Measurements from ENCODE around the gene KHDRBS2.

Gene KHDRBS2

DNA sequence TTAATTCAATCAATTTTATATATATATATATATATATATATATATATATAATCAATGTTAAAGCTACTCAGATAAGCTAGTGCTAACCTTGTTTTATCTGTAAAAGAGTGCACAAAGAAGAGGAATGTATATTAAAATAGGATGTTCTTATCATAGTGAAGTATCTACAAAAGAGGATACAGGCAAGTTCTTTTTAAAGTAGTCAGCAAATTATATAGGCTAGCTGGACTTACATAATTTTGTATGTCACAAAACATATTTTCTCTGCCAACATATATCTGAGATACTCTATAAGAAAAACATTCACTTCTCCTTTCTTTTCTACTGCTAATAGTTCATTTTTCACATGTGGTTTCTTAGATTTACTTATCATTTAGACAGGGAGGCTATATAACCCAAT, 39.9 kb downstream of the KHDRBS2 start:
- Histone ChIP-seq H2BK120ac (ENCODE audit: low read depth, low read length) (no peak overlapping the region), H3K9me3 (replicated peaks in 1 of 2; ENCODE audit: control insufficient read depth in 2 of 2, insufficient read depth in 1 of 2, low read depth in 1 of 2, low read length in 2 of 2) (no peaks in the 10 kb centered on the region), H4K8ac (ENCODE audit: low read depth, low read length) (no peak overlapping the region), H3K4me1 (ENCODE audit: control insufficient read depth in 2 of 2, insufficient read depth in 1 of 2, low read depth in 1 of 2, low read length in 2 of 2) (no peaks in the 10 kb centered on the region), H3K4me3 (ENCODE audit: low read length in 2 of 2) (no peak overlapping the region), H3K23ac (ENCODE audit: low read depth, low read length, poor library complexity) (no peak overlapping the region), H4K91ac (ENCODE audit: low read depth, low read length, poor library complexity) (no peak overlapping the region), H2AFZ (ENCODE audit: low read length) (no peak overlapping the region), H3K27me3 (ENCODE audit: control insufficient read depth in 3 of 3, insufficient read depth in 3 of 3, low read depth in 1 of 3, low read length in 3 of 3) (no peaks in the 10 kb centered on the region), H2AK5ac (ENCODE audit: low read depth, low read length) (no peak overlapping the region), H3K9ac (ENCODE audit: low read depth, low read length, poor library complexity) (no peak overlapping the region), H3K4ac (ENCODE audit: low read length) (no peak overlapping the region), H2BK5ac (ENCODE audit: low read length) (no peak overlapping the region), H3K79me1 (ENCODE audit: low read depth, low read length) (no peaks in the 10 kb centered on the region), H2BK15ac (ENCODE audit: low read length) (no peak overlapping the region), H3K36me3 (replicated peaks in 1 of 2; ENCODE audit: control insufficient read depth in 2 of 2, insufficient read depth in 2 of 2, low read length in 2 of 2) (no peaks in the 10 kb centered on the region), H3K14ac (ENCODE audit: low read length) (no peak overlapping the region), H3K27ac (replicated peaks; ENCODE audit: low read length) (no peak overlapping the region), H3K4me2 (ENCODE audit: insufficient read depth, low read length, poor library complexity, severe bottlenecking) (no peak overlapping the region), H2BK12ac (ENCODE audit: low read length) (no peak overlapping the region), H3K18ac (ENCODE audit: low read length) (no peak overlapping the region)
- no peak for DNase-seq (ENCODE audit: low spot score)

- Histone ChIP-seq H3K4me2 (ENCODE audit: insufficient read depth, low read length, poor library complexity, severe bottlenecking) (no peak overlapping the region), H2BK5ac (ENCODE audit: low read length) (no peak overlapping the region), H2BK15ac (ENCODE audit: low read length) (no peak overlapping the region), H3K9ac (ENCODE audit: low read depth, low read length, poor library complexity) (no peak overlapping the region), H2BK12ac (ENCODE audit: low read length) (no peak overlapping the region), H4K91ac (ENCODE audit: low read depth, low read length, poor library complexity) (no peak overlapping the region), H3K4ac (ENCODE audit: low read length) (no peak overlapping the region), H3K23ac (ENCODE audit: low read depth, low read length, poor library complexity) (no peak overlapping the region), H3K27ac (replicated peaks; ENCODE audit: low read length) (no peak overlapping the region), H2BK120ac (ENCODE audit: low read depth, low read length) (no peak overlapping the region), H3K9me3 (replicated peaks in 1 of 2; ENCODE audit: control insufficient read depth in 2 of 2, insufficient read depth in 1 of 2, low read depth in 1 of 2, low read length in 2 of 2) (no peaks in the 10 kb centered on the region), H3K79me1 (ENCODE audit: low read depth, low read length) (no peaks in the 10 kb centered on the region), H3K27me3 (ENCODE audit: control insufficient read depth in 3 of 3, insufficient read depth in 3 of 3, low read depth in 1 of 3, low read length in 3 of 3) (no peaks in the 10 kb centered on the region), H3K4me3 (ENCODE audit: low read length in 2 of 2) (no peak overlapping the region), H2AK5ac (ENCODE audit: low read depth, low read length) (no peak overlapping the region), H3K36me3 (replicated peaks in 1 of 2; ENCODE audit: control insufficient read depth in 2 of 2, insufficient read depth in 2 of 2, low read length in 2 of 2) (no peaks in the 10 kb centered on the region), H2AFZ (ENCODE audit: low read length) (no peak overlapping the region), H3K18ac (ENCODE audit: low read length) (no peak overlapping the region), H4K8ac (ENCODE audit: low read depth, low read length) (no peak overlapping the region), H3K4me1 (ENCODE audit: control insufficient read depth in 2 of 2, insufficient read depth in 1 of 2, low read depth in 1 of 2, low read length in 2 of 2) (no peaks in the 10 kb centered on the region), H3K14ac (ENCODE audit: low read length) (no peak overlapping the region)
- WGBS, 2 donors (ENCODE audit: extremely low coverage in 2 of 2, insufficient read length in 2 of 2, insufficient replicate concordance in 1 of 2) = no CpG with 5 or more reads among the region's 5 CpGs
- DNase-seq (ENCODE audit: low spot score) = no peak
Observed at GRCh38 chr6:62236784-62237183, 49.2 kb downstream of the KHDRBS2 start.

DNA sequence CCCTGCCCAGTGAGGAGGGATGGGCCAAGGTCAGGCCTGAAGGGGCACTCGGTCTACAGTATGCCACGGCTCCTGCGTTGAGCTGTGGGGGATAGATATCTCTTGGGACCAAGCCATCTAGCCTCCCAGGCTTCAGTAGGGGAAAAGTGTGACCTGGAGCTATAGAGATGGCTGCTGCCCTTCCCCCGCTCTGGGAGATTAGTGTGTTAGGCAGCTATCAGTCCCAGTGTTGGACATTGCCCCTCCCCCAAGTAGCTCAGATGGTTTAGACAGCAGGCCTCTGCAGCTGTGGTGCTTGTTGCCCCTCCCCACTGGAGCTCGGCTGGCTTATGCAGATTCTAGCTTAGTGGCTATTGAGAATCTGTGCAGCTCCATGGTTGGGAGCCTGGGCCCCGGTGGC, 56.8 kb downstream of the KHDRBS2 start:
- no peaks in the 10 kb centered on the region for H3K27me3 ChIP-seq (ENCODE audit: control insufficient read depth in 3 of 3, insufficient read depth in 3 of 3, low read depth in 1 of 3, low read length in 3 of 3)

GRCh38 chr6:62217866-62218265, 68.2 kb downstream of the KHDRBS2 start:
- Histone ChIP-seq H3K18ac (ENCODE audit: low read length) (no peak overlapping the region), H3K14ac (ENCODE audit: low read length) (no peak overlapping the region), H2BK15ac (ENCODE audit: low read length) (no peak overlapping the region), H3K4ac (ENCODE audit: low read length) (no peak overlapping the region), H3K79me1 (ENCODE audit: low read depth, low read length) (no peaks in the 10 kb centered on the region), H4K8ac (ENCODE audit: low read depth, low read length) (no peak overlapping the region), H3K36me3 (replicated peaks in 1 of 2; ENCODE audit: control insufficient read depth in 2 of 2, insufficient read depth in 2 of 2, low read length in 2 of 2) (no peaks in the 10 kb centered on the region), H3K9ac (ENCODE audit: low read depth, low read length, poor library complexity) (no peak overlapping the region), H3K27ac (replicated peaks; ENCODE audit: low read length) (no peak overlapping the region), H2AK5ac (ENCODE audit: low read depth, low read length) (no peak overlapping the region), H2BK12ac (ENCODE audit: low read length) (no peak overlapping the region), H3K4me3 (ENCODE audit: low read length in 2 of 2) (no peak overlapping the region), H3K9me3 (replicated peaks in 1 of 2; ENCODE audit: control insufficient read depth in 2 of 2, insufficient read depth in 1 of 2, low read depth in 1 of 2, low read length in 2 of 2) (peaks cover 0 to 2% of the 10 kb centered on the region in 2 donors), H3K4me2 (ENCODE audit: insufficient read depth, low read length, poor library complexity, severe bottlenecking) (no peak overlapping the region), H2BK5ac (ENCODE audit: low read length) (no peak overlapping the region), H3K4me1 (ENCODE audit: control insufficient read depth in 2 of 2, insufficient read depth in 1 of 2, low read depth in 1 of 2, low read length in 2 of 2) (no peaks in the 10 kb centered on the region), H2BK120ac (ENCODE audit: low read depth, low read length) (no peak overlapping the region), H3K23ac (ENCODE audit: low read depth, low read length, poor library complexity) (no peak overlapping the region), H4K91ac (ENCODE audit: low read depth, low read length, poor library complexity) (no peak overlapping the region), H3K27me3 (ENCODE audit: control insufficient read depth in 3 of 3, insufficient read depth in 3 of 3, low read depth in 1 of 3, low read length in 3 of 3) (no peaks in the 10 kb centered on the region), H2AFZ (ENCODE audit: low read length) (no peak overlapping the region)
- no CpG with 5 or more reads among the region's 4 CpGs for whole genome bisulfite sequencing, 2 donors (ENCODE audit: extremely low coverage in 2 of 2, insufficient read length in 2 of 2, insufficient replicate concordance in 1 of 2)
- no peak for DNase-seq (ENCODE audit: low spot score)

More for the DNA sequence above, 56.8 kb downstream of the KHDRBS2 start:
- no peaks in the 10 kb centered on the region for H3K36me3 ChIP-seq (replicated peaks in 1 of 2; ENCODE audit: control insufficient read depth in 2 of 2, insufficient read depth in 2 of 2, low read length in 2 of 2)
- H3K9me3 ChIP-seq (replicated peaks in 1 of 2; ENCODE audit: control insufficient read depth in 2 of 2, insufficient read depth in 1 of 2, low read depth in 1 of 2, low read length in 2 of 2) = peaks cover 0 to 5% of the 10 kb centered on the region in 2 donors
- no peak overlapping the region for H2BK15ac ChIP-seq (ENCODE audit: low read length)
- H4K8ac ChIP-seq (ENCODE audit: low read depth, low read length) = no peak overlapping the region
- H2BK5ac ChIP-seq (ENCODE audit: low read length) = no peak overlapping the region
- no peak overlapping the region for H3K4ac ChIP-seq (ENCODE audit: low read length)
- no peak overlapping the region for H2BK120ac ChIP-seq (ENCODE audit: low read depth, low read length)
- no peak for DNase-seq (ENCODE audit: low spot score)
- no peak overlapping the region for H2BK12ac ChIP-seq (ENCODE audit: low read length)
- no peak overlapping the region for H4K91ac ChIP-seq (ENCODE audit: low read depth, low read length, poor library complexity)
- WGBS, 2 donors (ENCODE audit: extremely low coverage in 2 of 2, insufficient read length in 2 of 2, insufficient replicate concordance in 1 of 2) = no CpG with 5 or more reads among the region's 6 CpGs
- H2AFZ ChIP-seq (ENCODE audit: low read length) = peak overlapping the region; percentile 49
- H3K27ac ChIP-seq (replicated peaks; ENCODE audit: low read length) = no peak overlapping the region
- no peak overlapping the region for H3K23ac ChIP-seq (ENCODE audit: low read depth, low read length, poor library complexity)
- H3K9ac ChIP-seq (ENCODE audit: low read depth, low read length, poor library complexity) = no peak overlapping the region
- no peak overlapping the region for H3K4me2 ChIP-seq (ENCODE audit: insufficient read depth, low read length, poor library complexity, severe bottlenecking)
- H3K14ac ChIP-seq (ENCODE audit: low read length) = no peak overlapping the region
- no peak overlapping the region for H3K4me3 ChIP-seq (ENCODE audit: low read length in 2 of 2)
- no peak overlapping the region for H3K18ac ChIP-seq (ENCODE audit: low read length)
- H3K79me1 ChIP-seq (ENCODE audit: low read depth, low read length) = no peaks in the 10 kb centered on the region
- no peak overlapping the region for H2AK5ac ChIP-seq (ENCODE audit: low read depth, low read length)
- H3K4me1 ChIP-seq (ENCODE audit: control insufficient read depth in 2 of 2, insufficient read depth in 1 of 2, low read depth in 1 of 2, low read length in 2 of 2) = no peaks in the 10 kb centered on the region
